ENCODE results near the gene C20orf204. TPM values are rescaled to one million over a fixed set of nuclear protein-coding genes. Genes with fewer than 3 reads are reported as not detected.

Gene C20orf204
- total and polyA plus RNA-seq, 10 of the 15 experiments (the other 5 are each of a cell fraction or from before 2014, with no cell fraction given) = 0.24 to 56.0 (median 12.4) TPM

- TF ChIP-seq ATF3 (IDR thresholded peaks at IDR 0.05; ENCODE audit: borderline replicate concordance, extremely low read depth, low read depth, low read length) (no peak), SMAD1 (IDR thresholded peaks at IDR 0.05; ENCODE audit: low read depth, partially characterized antibody) (peak; percentile 12), CTCF (IDR thresholded peaks at IDR 0.05 in 2 of 3, conservative IDR thresholded peaks at IDR 0.05 in 1 of 3; ENCODE audit: control insufficient read depth in 2 of 3, extremely low read depth in 1 of 3, insufficient read depth in 1 of 3, low read depth in 3 of 3, low read length in 3 of 3) (no peak), RELB (IDR thresholded peaks at IDR 0.05; ENCODE audit: low read depth) (peak; percentile 93), ELK1 (IDR thresholded peaks at IDR 0.05; ENCODE audit: low read depth, low read length) (no peak), MYB (IDR thresholded peaks at IDR 0.05; ENCODE audit: borderline replicate concordance, low read depth, low read length) (0 out of 2 replicates have a peak, but pooled peaks have one; percentile 28), MEF2A (IDR thresholded peaks at IDR 0.05; ENCODE audit: insufficient read depth, low read depth, low read length) (no peak), NKRF (conservative IDR thresholded peaks at IDR 0.05) (no peak), NRF1 (conservative IDR thresholded peaks at IDR 0.05; ENCODE audit: low read depth, low read length) (no peak), ZBTB33 (IDR thresholded peaks at IDR 0.05) (0 out of 2 replicates have a peak, but pooled peaks have one; percentile 26), ZBED1 (IDR thresholded peaks at IDR 0.05; ENCODE audit: borderline replicate concordance) (no peak; the same call in none of the 2 replicates), TARDBP (IDR thresholded peaks at IDR 0.05; ENCODE audit: borderline replicate concordance) (no peak), SKIL (IDR thresholded peaks at IDR 0.05; ENCODE audit: low read depth, poor library complexity, severe bottlenecking) (peak; percentile 31)
These were observed 683 bp upstream of the C20orf204 start (continued) for GRCh38 chr20:64035066-64035932.

All from GM12878 (cell line).